ENCODE measurements around the gene TRH.

DNA sequence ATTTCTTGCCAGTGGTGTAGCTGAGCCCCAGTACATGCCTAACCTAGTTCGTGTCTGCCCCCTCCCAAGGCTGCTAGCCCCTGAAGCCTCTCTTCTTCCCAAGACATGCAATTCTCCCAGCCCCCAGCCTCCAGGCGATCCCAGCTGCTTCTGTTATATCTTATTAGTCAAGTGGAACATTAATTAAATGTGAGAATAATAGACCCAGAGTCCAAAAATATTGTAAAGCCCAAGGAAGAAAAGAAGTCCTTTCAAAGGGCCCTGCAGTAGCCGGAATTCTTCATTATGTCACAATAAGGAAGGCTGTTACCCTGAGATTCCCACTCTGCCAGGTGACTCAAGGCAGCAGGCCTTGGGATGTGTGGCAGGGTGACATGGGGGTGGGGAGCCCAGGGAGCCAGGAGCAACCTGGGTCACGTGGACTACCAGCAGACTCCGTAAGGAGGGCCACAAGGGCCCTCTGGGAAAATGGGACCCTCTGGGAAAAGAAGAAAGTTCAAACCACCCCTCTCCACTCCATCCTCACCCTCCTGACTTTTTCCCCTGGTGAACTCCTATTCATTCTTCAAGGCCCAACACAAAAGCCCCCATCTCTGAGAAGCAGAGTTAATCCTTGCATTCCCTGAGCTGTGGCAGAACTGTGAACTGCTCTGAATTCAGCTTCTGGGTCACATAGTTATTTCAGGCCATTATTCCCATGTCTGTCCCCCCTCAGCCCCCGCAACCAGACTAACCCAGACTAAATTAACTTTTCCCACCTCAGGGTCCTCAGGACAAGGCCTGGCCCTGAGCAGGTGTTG, 21.8 kb upstream of the TRH start:
- TF ChIP-seq, protein P1, sequence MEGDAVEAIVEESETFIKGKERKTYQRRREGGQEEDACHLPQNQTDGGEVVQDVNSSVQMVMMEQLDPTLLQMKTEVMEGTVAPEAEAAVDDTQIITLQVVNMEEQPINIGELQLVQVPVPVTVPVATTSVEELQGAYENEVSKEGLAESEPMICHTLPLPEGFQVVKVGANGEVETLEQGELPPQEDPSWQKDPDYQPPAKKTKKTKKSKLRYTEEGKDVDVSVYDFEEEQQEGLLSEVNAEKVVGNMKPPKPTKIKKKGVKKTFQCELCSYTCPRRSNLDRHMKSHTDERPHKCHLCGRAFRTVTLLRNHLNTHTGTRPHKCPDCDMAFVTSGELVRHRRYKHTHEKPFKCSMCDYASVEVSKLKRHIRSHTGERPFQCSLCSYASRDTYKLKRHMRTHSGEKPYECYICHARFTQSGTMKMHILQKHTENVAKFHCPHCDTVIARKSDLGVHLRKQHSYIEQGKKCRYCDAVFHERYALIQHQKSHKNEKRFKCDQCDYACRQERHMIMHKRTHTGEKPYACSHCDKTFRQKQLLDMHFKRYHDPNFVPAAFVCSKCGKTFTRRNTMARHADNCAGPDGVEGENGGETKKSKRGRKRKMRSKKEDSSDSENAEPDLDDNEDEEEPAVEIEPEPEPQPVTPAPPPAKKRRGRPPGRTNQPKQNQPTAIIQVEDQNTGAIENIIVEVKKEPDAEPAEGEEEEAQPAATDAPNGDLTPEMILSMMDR (conservative IDR thresholded peaks at IDR 0.05 in 1 of 2, IDR thresholded peaks at IDR 0.05 in 1 of 2; ENCODE audit: extremely low read depth in 1 of 2, insufficient read depth in 1 of 2, low read depth in 1 of 2, low read length in 2 of 2) = no peak
- TF ChIP-seq EZH2 (IDR thresholded peaks at IDR 0.05; ENCODE audit: borderline replicate concordance, low read length) = no peak
